NCI-H510A treated with DMSO at 0.1 percent for 48 hours (cell line): ENCODE measurements around the gene CDK5RAP2.
A peak's percentile ranks its signal among the peaks of the same experiment; 100 is the strongest.

Experiments used
- DNase-seq: peaks from one replicate; lab custom pipeline; 2025; lab: John Stamatoyannopoulos, UW

Gene CDK5RAP2

GRCh38 chr9:120436983-120437475 is 142.9 kb downstream of the CDK5RAP2 start:
- no peak for DNase-seq

GRCh38 chr9:120436446-120436845 is 143.5 kb downstream of the CDK5RAP2 start:
- no peak for DNase-seq

GRCh38 chr9:120435091-120435490 is 144.9 kb downstream of the CDK5RAP2 start:
- no peak for DNase-seq

- no peak for DNase-seq
Observed at GRCh38 chr9:120434532-120434931, 145.4 kb downstream of the CDK5RAP2 start.

- no peak for DNase-seq
Observed at GRCh38 chr9:120433701-120434100, 146.3 kb downstream of the CDK5RAP2 start.

GRCh38 chr9:120432600-120432999 is 147.4 kb downstream of the CDK5RAP2 start:
- DNase-seq: no peak

GRCh38 chr9:120431268-120431667 is 148.7 kb downstream of the CDK5RAP2 start:
- DNase-seq: no peak

GRCh38 chr9:120424248-120424647 is 155.7 kb downstream of the CDK5RAP2 start:
- DNase-seq: no peak

- no peak for DNase-seq
Observed at GRCh38 chr9:120423812-120424211, 156.2 kb downstream of the CDK5RAP2 start.

- DNase-seq: no peak
Observed at GRCh38 chr9:120421977-120422376, 158.0 kb downstream of the CDK5RAP2 start.

GRCh38 chr9:120418315-120418714 is 161.7 kb downstream of the CDK5RAP2 start:
- no peak for DNase-seq

- no peak for DNase-seq
Observed at GRCh38 chr9:120416781-120417427, 163.1 kb downstream of the CDK5RAP2 start.

- DNase-seq: peak; percentile 79
Observed at GRCh38 chr9:120413121-120414048, 166.6 kb downstream of the CDK5RAP2 start.

GRCh38 chr9:120412425-120412951 is 167.5 kb downstream of the CDK5RAP2 start:
- DNase-seq: peak; percentile 6

GRCh38 chr9:120411862-120412424 is 168.0 kb downstream of the CDK5RAP2 start:
- DNase-seq: no peak

- DNase-seq: no peak
Observed at GRCh38 chr9:120410925-120411501, 169.0 kb downstream of the CDK5RAP2 start.

GRCh38 chr9:120408680-120409258 is 171.2 kb downstream of the CDK5RAP2 start:
- DNase-seq: no peak

- no peak for DNase-seq
Observed at GRCh38 chr9:120405860-120406259, 174.1 kb downstream of the CDK5RAP2 start.

GRCh38 chr9:120405134-120405533 is 174.8 kb downstream of the CDK5RAP2 start:
- no peak for DNase-seq

GRCh38 chr9:120403543-120403856 is 176.5 kb downstream of the CDK5RAP2 start:
- DNase-seq: no peak

- no peak for DNase-seq
Observed at GRCh38 chr9:120402741-120403542, 177.0 kb downstream of the CDK5RAP2 start.
